HG03175 (cell line): Measurements from ENCODE around the gene PDRG1.
"Not testable (repeated sequence)": the region's sequence is repeated elsewhere in the genome, so short reads cannot be mapped to it uniquely, and the experiment has no call there.

Source experiments
- ATAC-seq: cut with Tn5 transposase; IDR thresholded peaks from one replicate; pipeline ENCODE4 v1.9.1; 2021; ENCODE audit warnings: mild to moderate bottlenecking, moderate library complexity; ENCODE audit not compliant: unreplicated experiment

Gene PDRG1

DNA sequence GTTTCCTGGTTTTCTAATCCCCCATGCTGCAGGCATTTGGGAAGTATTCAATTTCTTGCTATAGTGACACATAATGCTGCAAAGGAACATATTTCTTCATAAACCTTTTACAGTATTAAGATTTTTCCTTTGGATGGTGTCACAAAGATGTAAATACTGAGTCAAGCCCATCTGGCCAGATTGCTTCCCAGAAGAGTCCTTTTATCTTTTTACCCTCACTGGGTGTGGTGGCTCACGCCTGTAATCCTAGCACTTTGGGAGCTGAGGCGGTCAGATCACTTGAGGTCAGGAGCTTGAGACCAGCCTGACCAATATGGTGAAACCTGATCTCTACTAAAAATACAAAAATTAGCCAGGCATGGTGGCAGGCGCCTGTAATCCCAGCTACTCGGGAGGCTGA, 22.2 kb downstream of the PDRG1 start:
- not testable (repeated sequence) for ATAC-seq

DNA sequence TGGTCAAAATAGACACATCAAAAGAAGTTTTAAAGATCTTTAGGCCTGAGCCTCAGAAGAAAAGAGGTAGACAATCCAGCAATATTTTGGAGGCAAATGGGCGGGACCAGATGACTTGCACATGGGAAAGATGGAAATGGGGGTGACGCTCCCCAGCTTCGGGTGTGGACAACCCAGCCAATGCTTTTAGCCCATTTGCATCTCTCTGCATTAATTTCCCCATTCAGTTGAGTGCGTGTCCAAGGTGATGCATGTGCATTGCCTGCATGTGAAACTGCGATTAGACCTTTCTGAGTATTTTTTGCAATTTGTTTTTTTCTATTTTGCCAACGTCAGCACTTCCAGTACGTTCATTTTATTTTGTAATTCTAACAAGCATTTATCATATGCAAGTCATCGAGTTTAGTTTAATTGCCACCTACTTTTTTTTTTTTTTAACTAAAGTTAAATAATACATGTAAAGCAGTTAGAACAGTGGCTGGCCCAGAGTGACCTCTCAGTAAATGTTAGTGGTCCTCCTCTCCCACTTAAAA, 24.2 kb downstream of the PDRG1 start:
- no peak for ATAC-seq

DNA sequence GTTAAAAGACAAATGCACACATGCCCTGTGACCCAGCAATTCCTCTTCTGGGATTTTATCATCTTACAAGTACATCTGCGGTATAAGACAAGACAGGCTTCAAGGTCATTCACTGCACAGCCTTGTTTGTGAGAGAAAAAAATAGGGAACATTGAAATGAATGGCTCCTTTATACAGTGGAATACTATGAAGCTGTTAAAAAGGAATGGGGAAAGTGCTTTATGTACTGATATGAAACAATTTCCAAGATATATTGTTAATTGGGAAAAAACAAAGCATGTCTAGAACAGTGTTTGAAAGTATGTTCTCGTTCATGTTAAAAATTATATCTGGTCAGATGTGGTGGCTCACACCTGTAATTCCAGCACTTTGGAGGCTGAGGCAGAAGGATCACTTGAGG, 25.4 kb downstream of the PDRG1 start:
- ATAC-seq, result no peak

DNA sequence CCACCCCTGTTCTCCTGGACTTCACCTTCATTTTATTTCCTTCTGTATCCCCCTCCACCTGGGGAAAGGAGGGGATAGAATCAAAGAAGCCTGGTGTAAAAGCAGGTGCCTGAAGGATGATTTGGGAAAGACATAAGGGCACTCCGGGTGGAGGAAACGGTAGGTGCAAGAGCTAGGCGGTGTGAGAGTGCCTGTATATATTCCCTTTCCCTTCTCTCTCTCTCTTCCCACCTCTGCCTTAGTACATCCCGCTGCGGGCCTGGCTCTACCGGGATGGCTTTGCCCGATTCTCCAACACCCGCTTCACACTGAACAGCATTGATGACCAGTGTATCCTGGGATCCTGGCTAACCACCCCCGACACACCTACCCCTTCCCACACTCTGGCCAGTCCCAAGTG, 26.2 kb downstream of the PDRG1 start:
- no peak for ATAC-seq

DNA sequence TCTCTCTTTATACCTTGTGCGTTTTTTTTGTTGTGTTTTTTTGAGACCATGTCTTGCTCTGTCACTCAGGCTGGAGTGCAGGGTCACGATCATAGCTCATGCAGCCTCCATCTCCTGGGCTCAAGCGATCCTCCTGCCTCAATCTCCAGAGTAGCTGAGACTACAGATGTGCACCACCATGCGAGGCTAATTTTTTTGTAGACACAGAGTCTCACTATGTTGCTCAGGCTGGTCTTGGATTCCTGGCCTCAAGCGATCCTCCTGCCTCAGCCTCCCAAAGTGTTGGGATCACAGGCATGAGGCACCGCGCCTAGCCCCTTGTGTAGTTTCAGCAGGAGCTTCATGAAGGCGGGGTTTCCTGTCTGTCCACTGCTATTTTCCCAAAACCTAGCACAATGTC, 27.3 kb downstream of the PDRG1 start:
- ATAC-seq, result no peak

DNA sequence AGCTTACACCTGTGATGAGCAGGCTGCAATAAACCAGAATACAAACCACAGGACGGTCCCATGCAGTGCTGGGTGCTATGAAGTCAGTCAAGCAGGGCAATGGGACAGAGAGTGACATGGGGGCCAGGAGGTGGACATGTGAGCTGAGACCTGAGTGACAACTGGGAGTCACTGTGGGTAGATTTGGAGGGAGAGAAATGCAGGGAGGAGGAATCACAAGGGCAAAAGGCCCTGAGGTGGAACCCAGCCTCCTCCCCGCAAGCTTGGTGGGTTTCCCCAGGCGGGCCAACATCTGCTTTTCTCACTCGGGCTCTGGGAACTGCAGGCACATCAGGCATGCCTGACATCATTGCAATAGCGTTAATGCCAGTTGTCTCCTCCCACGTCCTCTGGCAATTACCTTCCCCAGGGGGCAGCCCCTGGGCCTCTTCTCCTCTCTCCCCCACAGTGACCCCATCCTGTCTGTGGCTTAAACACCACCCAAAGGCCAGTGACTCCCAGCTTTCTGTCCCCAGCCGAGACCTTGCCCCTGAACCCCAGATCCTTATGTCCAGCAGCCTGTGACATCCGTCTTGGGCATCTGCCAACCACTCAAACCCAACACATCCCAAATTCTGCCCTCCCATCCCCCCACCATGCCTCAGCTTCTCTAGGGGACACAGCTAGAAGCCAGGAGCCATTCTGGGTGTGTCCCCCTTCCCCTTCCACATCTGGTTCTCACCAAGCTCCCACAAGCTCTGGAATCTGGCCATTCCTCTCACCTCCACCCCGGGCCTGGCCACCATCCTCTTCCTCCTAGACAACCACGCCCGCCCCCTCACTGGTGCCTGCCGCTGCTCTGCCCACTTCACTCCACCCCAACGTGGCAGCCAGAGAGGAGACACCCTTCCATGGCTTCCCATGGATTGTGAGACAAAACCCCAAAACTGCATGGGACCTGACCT, 28.2 kb downstream of the PDRG1 start:
- ATAC-seq, result no peak

DNA sequence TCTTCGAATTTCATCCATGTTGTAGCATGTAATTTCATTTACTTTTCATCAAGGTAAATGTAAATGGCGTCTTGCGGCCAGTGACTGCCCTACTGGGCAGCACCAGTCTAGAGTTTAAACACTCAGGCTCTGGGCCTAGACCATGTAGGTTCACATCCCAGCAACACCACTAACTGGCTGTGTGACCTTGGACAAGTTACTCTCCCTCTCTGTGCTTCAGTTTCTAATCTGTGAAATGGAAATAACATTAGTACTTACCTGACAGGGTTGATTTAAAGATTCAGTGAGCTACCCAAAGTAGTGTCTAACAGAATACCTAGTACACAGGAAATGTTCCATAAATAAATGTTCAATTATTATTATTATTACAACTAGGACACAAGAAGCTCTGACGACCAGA, 29.3 kb downstream of the PDRG1 start:
- ATAC-seq, result no peak

DNA sequence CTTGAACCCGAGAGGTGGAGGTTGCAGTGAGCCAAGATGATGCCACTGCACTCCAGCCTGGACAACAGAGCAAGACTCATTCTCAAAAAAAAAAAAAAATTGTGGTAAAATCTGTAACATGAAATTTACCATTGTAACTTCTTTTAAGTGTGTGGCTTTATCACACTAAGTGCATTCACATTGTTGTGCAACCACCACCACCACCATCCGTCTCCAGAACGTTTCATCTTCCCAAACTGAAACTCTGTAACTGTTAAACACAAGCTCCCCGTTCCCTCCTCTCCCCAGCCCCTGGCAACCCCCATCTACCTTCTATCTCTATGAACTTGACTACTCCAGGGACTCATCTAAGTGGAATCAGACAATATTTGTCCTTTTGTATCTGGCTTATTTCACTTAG, 29.7 kb downstream of the PDRG1 start:
- no peak for ATAC-seq

DNA sequence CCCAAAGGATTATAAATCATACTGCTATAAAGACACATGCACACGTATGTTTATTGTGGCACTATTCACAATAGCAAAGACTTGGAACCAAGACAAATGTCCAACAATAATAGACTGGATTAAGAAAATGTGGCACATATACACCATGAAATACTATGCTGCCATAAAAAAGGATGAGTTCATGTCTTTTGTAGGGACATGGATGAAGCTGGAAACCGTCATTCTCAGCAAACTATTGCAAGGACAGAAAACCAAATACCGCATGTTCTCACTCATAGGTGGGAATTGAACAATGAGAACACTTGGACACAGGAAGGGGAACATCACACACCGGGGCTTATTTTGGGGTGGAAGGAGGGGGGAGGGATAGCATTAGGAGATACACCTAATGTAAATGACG, 30.4 kb downstream of the PDRG1 start:
- ATAC-seq, result not testable (repeated sequence)

DNA sequence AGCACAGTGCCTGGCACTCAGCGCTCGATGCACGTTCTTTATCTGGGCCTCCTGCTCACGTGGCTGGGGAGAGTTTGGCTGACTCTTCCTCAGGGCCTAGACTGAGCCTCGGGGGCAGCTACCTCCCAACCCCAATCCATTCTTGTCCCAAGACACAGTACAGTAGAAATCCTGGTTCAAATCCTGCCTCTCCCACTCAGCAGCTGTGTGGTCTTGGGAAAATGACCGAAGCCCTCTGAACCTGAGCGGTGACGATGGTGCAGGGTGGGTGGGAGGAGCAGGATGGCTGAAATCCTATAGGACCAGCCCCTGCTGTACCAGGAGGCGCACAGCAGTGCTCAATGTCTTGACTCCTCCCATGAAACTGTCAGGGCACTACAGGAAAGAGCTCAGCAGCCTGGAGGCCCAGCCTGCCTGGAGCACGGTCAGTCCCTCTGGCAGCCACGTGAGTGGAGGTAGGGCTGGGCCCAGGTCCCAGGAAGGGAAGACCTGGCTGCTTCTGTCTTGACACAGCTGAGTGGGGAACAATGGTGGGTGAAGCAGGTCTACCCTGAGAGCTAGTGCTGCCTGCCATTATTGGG, 31.5 kb downstream of the PDRG1 start:
- no peak for ATAC-seq

DNA sequence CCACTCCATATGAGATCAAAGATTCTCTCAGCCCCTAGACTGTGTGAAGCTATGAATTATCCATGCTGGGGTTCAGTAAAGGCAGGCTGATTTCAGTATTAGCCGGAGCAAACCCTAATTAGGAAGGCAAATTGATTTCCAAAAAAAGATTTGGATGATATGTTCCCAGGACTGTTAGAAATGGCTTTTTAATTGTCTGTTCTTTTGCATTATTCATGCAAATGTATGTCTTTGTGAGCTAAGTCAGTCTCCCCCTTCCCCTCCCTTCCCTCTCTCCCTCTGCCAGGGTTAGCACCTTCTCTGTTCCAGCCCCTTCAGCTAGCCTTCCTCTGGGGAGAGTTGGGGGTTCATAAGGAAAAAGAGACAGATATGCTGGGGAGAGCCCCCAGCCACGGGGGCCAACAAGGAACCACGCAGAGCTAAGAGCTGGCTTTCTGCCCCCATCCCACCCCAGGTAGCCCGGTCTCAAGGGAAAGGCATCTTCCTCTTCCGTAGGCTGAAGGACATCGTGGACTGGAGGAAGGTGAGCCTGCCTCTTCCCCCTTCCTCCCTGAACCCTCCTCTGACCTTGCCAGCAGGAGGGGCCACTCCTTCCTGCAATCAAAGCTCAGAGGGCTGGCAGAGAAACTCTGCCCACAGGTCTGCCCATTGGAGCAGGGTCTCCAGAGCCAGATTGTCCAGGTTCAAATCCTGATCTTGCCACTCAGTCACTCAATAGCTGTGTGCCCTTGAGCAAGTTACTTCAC, 32.3 kb downstream of the PDRG1 start:
- no peak for ATAC-seq

DNA sequence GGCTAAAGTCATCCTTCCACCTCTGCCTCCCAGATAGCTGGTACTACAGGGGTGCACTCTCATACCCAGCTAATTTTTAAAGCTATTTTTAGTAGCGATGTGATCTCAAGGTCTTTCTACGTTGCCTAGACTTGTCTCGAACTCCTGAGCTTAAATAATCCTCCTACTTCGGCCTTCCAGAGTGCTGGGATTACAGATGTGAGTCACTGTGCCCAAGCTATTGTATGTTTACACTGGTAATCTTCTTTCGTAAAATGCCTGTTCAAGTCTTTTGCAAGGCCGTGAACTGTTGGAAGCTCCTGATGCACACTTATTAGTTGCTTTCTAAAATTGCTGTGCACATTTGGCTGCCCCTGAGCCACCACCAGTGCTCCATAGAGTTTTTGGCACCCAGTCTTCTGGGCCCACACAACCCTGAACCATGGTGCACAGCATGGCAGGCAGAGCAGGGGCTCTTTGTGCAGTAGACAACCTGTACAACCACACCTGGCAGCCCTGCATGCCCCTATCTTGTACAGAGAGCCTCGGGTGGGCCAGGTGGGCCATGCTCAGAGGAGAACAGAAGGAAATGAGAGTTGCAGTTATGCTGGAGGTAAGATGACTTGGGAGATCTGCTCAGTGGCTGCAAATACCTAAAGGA, 33.3 kb downstream of the PDRG1 start:
- ATAC-seq, result no peak

DNA sequence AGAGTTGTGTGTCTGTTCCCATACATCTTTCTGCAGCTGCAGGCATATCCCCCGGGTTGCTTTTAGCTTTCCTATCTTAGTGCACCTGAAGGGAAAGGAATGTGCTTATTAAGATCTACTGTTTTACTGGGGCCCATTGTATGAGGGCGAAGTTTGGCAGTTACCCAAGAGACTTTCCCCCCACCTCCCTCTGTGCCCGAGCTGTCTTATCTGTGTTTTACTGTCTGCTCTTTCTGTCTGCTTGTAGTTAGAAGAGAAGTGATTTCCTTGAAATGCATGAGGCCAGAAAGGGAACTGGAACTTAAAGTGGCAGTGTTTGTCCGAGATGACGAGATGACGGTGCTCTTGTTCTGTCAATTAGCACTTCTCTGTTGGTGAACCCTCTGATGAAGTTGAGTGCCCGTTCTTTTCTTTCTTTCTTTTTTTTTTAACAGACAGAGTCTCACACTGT, 33.9 kb downstream of the PDRG1 start:
- ATAC-seq, result not testable (repeated sequence)

DNA sequence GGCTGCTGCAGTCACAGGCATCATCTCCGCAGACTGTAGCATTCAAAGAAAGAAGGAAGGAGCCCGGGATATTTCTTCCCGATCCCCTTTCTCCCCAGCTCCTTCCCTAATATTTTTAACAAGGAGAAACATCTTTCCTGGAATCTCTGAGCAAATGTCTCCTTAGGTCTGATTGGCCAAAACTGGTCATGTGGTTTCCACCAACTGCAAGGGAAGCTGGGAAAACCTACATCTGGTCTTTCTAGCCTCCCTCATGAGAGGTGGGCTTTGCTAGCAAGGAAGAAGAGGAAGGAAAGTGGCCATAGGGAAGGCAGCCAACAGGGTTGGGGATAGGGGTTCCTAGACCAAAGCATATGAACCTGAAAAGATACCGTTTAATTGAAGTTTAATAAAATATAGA, 35.1 kb downstream of the PDRG1 start:
- ATAC-seq, result no peak

DNA sequence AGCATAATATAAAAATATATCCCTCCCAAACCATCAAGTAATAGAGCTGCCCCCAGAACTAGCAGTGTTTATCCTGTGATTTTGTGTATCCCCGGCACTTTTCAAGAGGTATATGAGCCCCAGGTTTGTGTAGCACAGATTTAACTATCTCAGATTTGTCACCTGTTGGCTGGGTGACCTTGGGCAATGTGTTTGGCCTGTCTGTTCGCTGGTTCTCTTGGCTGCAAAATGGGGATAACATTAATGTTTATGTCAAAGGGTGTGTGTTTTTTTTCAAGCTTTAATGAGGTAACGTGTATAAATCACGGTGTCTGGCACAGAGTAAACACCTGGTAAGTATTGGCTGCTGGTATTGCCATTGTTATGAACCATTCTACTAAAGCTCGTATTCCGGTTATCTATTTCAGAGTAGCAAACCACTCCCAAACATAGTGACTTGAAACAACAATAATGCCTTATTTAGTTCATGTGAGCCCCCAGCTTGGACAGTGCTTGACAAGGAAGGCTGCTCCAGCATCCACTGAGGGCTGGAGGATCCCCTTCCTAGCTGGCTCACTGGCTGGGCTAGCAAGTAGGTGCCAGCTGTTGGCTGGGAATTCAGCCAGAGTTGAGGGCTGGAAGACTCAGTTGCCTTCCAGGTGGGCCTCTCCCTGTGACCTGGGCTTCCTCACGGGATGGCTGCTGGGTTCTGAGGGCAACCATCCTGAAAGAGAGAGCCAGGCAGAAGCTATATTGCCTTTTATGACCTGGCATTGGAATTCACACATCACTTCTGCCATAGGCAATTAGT, 36.2 kb downstream of the PDRG1 start:
- ATAC-seq, result no peak

DNA sequence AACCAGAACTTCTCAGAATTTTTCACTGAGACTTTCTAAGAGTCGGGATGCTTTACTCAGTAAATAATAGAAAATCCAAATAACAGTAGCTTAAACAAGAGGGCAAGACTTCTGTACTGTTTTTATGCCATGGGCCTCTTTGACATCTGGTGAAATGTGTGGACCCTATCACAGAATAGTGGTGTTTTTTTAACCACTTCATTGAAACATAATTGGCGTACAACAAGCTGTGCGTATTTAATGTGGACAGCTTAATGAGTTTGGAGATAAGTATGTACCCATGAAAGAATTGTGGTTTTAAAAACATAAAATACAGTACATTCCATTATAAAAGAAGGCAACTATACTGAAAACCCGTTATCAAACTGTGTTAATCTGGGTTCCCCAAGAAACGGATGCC, 37.7 kb downstream of the PDRG1 start:
- no peak for ATAC-seq

DNA sequence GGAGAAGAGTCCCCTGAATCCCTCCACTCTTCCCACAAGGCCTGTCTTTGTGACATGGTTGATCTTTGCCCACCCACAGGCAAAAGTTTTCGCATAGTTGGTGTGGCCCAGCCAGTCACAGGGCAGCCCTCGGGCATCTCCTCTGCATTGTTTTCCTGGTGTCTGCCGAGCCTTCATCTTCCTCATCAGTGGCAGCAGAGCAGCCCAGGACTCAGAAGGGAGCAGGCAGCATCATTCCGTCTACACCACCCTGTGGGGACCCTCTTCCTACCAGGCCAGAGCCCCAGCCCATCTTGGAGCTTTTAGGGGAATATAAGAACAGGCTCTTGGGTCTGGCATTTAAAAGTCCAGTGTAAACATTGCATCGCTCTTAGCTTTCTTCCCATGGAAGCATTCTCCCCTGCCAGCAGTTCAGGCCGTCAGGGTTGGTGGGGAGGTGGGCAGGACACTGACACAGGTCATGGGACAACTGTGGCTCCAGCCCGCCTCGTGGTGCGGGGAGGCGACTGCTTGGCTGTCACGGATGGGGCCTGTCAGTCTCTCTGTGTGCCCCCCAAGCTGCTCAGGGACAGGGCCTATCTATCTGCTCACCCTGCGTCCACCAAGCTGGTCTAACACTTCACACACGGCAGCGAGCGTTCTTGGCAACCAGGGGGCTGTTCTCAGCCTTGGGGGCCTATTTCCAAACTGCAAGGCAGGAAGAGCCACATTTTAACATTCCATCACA, 38.3 kb downstream of the PDRG1 start:
- no peak for ATAC-seq

DNA sequence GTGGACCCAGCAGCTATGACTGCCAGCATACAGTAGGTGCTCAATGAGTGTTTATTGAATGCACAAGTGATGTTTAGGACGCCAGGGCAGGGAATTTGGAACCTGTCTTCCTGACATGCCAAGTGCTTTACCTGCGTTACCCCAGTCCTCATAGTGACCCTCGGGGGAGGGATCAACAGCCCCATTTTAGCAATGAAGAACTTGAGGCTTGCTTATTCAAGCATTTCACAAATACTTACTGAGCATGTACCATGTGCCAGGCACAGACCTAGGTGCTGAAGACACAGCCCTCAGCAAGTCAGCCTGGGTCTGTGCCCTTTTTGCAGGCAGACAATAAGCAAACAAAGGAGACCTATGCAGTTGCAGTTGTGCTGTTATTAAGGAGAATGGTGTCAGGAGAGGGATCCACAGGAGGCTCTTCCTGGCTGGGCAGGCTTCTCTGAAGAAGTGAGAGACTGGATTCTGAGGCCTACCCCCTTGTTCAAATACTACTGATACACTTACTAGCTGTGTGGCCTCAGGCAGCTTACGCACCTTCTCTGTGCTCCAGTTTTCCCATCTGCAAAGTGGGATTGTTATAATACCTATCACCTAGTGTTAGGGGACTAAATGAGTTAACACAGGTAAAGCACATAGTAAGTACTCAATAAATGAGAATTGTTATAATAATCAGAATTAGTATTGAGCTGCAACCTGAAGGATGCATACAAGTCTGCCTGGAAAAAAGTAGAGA, 41.6 kb downstream of the PDRG1 start:
- ATAC-seq, result no peak
